Measurements from ENCODE around the gene HS2ST1. TPM values are rescaled to one million over a fixed set of nuclear protein-coding genes. Genes with fewer than 3 reads are reported as not detected.
A peak's percentile ranks its signal among the peaks of the same experiment; 100 is the strongest.
"Not testable (repeated sequence)": the region's sequence is repeated elsewhere in the genome, so short reads cannot be mapped to it uniquely, and the experiment has no call there.

The HS2ST1 gene
- total and polyA plus RNA-seq, 10 of the 15 experiments (the other 5 are each of a cell fraction or from before 2014, with no cell fraction given): 5.4 to 30.8 (median 18.6) TPM

GRCh38 chr1:87007323-87007722 is 92.9 kb downstream of the HS2ST1 start:
- no peak for DNase-seq (ENCODE audit: low read depth, low spot score)
- ChIA-PET CTCF (no interaction called here), SMC1A (ENCODE audit: uncharacterized antibody, unreplicated experiment) (interaction anchor here (1.0 to 1.3 kb wide), 2 partner anchors 11 to 48 kb away, joined by 3 read pairs; no protein-coding TSS in a partner anchor), POLR2A (no interaction called here), RAD21 (ENCODE audit: unreplicated experiment) (interaction anchor here (0.5 kb wide), 1 partner anchor 89 kb away, joined by 3 read pairs; no protein-coding TSS in a partner anchor)
- H3K4me2 ChIP-seq (ENCODE audit: control insufficient read depth, insufficient read depth): no peak overlapping the region
- H3K4me3 ChIP-seq: no peak overlapping the region
- 100% methylated on average over 1 of the region's 1 CpG for WGBS (ENCODE audit: insufficient coverage, insufficient replicate concordance, low lambda C conversion rate, missing lambda C conversion rate)
- peaks cover 4% of the 10 kb centered on the region; the same call in 2 of the 3 replicates for H3K9me3 ChIP-seq (replicated peaks; ENCODE audit: control insufficient read depth, insufficient read depth, low read length)
- no peak overlapping the region for H3K9ac ChIP-seq (ENCODE audit: control insufficient read depth, insufficient read depth, low read length)
- no peak for TF ChIP-seq POLR2AphosphoS5 (IDR thresholded peaks at IDR 0.05; ENCODE audit: low read length)
- TF ChIP-seq ZNF24 (IDR thresholded peaks at IDR 0.05): no peak
- no peak for TF ChIP-seq ZBTB11 (CRISPR knock-in tag; IDR thresholded peaks at IDR 0.05)
- no peak for TF ChIP-seq IKZF1 (conservative IDR thresholded peaks at IDR 0.05)
- no peak for TF ChIP-seq ATF2 (IDR thresholded peaks at IDR 0.05; ENCODE audit: low read length)
- TF ChIP-seq MYC (IDR thresholded peaks at IDR 0.05; ENCODE audit: insufficient read depth, insufficient read length, insufficient replicate concordance, low read length, severe bottlenecking): no peak
- TF ChIP-seq RELB (IDR thresholded peaks at IDR 0.05; ENCODE audit: low read depth): no peak
- no peaks in the 10 kb centered on the region for H4K20me1 ChIP-seq (ENCODE audit: control insufficient read depth, insufficient read depth)
- in situ Hi-C loops (cut with MboI): no loop called here
- ATAC-seq: peak; percentile 79
- H3K79me2 ChIP-seq (ENCODE audit: control insufficient read depth, insufficient read depth, low read length): no peaks in the 10 kb centered on the region; the same call in none of the 2 replicates
- intact Hi-C loops (cut with micrococcal nuclease; ENCODE audit: unreplicated experiment): no loop called here
- no TSS peak for BruUV-seq (replicated peaks)
- no peak overlapping the region for H2AFZ ChIP-seq (ENCODE audit: control insufficient read depth, low read depth, low read length)
- H3K4me1 ChIP-seq (ENCODE audit: control insufficient read depth, insufficient read depth, low read length): no peaks in the 10 kb centered on the region
- H3K36me3 ChIP-seq (ENCODE audit: control insufficient read depth in 2 of 2, insufficient read depth in 2 of 2, low read length in 1 of 2): no peaks in the 10 kb centered on the region; a peak in 1 of 4 replicates
- no peak for FAIRE-seq
- no peaks in the 10 kb centered on the region for H3K27me3 ChIP-seq (replicated peaks in 1 of 2; ENCODE audit: control insufficient read depth in 2 of 2, insufficient read depth in 2 of 2, low read length in 1 of 2)
- H3K27ac ChIP-seq (ENCODE audit: control insufficient read depth, insufficient read depth): no peak overlapping the region

- intact Hi-C loops (cut with micrococcal nuclease; ENCODE audit: unreplicated experiment); H3K9ac ChIP-seq (ENCODE audit: control insufficient read depth, insufficient read depth, low read length); FAIRE-seq; H3K79me2 ChIP-seq (ENCODE audit: control insufficient read depth, insufficient read depth, low read length); in situ Hi-C loops (cut with MboI); RAD21 ChIA-PET (ENCODE audit: unreplicated experiment); H3K27ac ChIP-seq (ENCODE audit: control insufficient read depth, insufficient read depth); DNase-seq (ENCODE audit: low read depth, low spot score); POLR2A ChIA-PET; BruUV-seq (replicated peaks); H3K4me3 ChIP-seq; H3K36me3 ChIP-seq (ENCODE audit: control insufficient read depth in 2 of 2, insufficient read depth in 2 of 2, low read length in 1 of 2); H3K4me1 ChIP-seq (ENCODE audit: control insufficient read depth, insufficient read depth, low read length); H4K20me1 ChIP-seq (ENCODE audit: control insufficient read depth, insufficient read depth); H3K27me3 ChIP-seq (replicated peaks in 1 of 2; ENCODE audit: control insufficient read depth in 2 of 2, insufficient read depth in 2 of 2, low read length in 1 of 2); H3K4me2 ChIP-seq (ENCODE audit: control insufficient read depth, insufficient read depth); H2AFZ ChIP-seq (ENCODE audit: control insufficient read depth, low read depth, low read length); ATAC-seq: not testable (repeated sequence)
- ChIA-PET SMC1A (ENCODE audit: uncharacterized antibody, unreplicated experiment) (interaction anchor here (1.2 to 1.4 kb wide), 2 partner anchors 12 to 45 kb away, joined by 3 to 4 read pairs; no protein-coding TSS in a partner anchor), CTCF (interaction anchor here (1.5 kb wide), 1 partner anchor 71 kb away, joined by 4 read pairs; no protein-coding TSS in a partner anchor)
- peaks cover 18% of the 10 kb centered on the region; the same call in 2 of the 3 replicates for H3K9me3 ChIP-seq (replicated peaks; ENCODE audit: control insufficient read depth, insufficient read depth, low read length)
Observed at GRCh38 chr1:87013385-87013784, 99.0 kb downstream of the HS2ST1 start.
